A549 (cell line): ENCODE results near the gene FBP1. TPM values are rescaled to one million over a fixed set of nuclear protein-coding genes. Genes with fewer than 3 reads are reported as not detected.

ENCODE experiments used
- ATAC-seq, 2 experiments: fragments of 200-7000 bp in 1 of 2; fragments of >200 bp in 1 of 2; cut with Nextera tagmentation in 1 of 2; cut with Tn5 transposase in 1 of 2; 3 replicates each; pipeline versions ENCODE4 v1.8.0 to v1.9.1; 2018 to 2020; ENCODE audit warnings: mild to moderate bottlenecking in 1 of 2, moderate library complexity in 1 of 2
- CTCF ChIA-PET: fragments of 300-600 bp; sonication (Branson Sonifier 250); formaldehyde crosslinking; extraction: SDS; loops from one replicate; lab custom pipeline; 2021; ENCODE audit warnings: antibody characterized with exemption, inconsistent platforms; lab: Yijun Ruan, JAX
- POLR2A ChIA-PET: fragments of 350-600 bp; formaldehyde crosslinking; extraction: SDS; loops from one replicate; lab custom pipeline; 2021; ENCODE audit warnings: antibody characterized with exemption, inconsistent platforms; lab: Yijun Ruan, JAX
- DNase-seq, 2 experiments: peaks; one replicate each; pipeline versions ENCODE4 v3.0.0 to v3.0.0-alpha.2; 2011 to 2016; ENCODE audit warnings: low read depth in 1 of 2, low spot score in 1 of 2
- FAIRE-seq: peaks from 2 replicates; lab custom pipeline; 2011; peaks lifted over from hg19 to GRCh38; lab: Jason Lieb, UNC
- H3K27ac ChIP-seq, 2 experiments: fragments of >200 bp; sonication (Bioruptor Twin); formaldehyde crosslinking; 3 replicates each; pipeline ENCODE4 v1.5.1; 2016 to 2017
- H3K4me1 ChIP-seq: fragments of >200 bp; sonication (Bioruptor Twin); formaldehyde crosslinking; 3 replicates; pipeline ENCODE4 v1.6.1; 2016
- H3K4me2 ChIP-seq: fragments of >200 bp; sonication (Bioruptor Twin); formaldehyde crosslinking; 3 replicates; pipeline ENCODE4 v1.6.1; 2016
- H3K4me3 ChIP-seq: fragments of >200 bp; sonication (Bioruptor Twin); formaldehyde crosslinking; 3 replicates; pipeline ENCODE4 v1.5.1; 2016
- H3K9me3 ChIP-seq: fragments of >200 bp; sonication (Bioruptor Twin); formaldehyde crosslinking; 3 replicates; pipeline ENCODE4 v1.6.1; 2016
- CBX8 ChIP-seq: fragments of 200-600 bp; sonication (generic); IDR thresholded peaks from 2 replicates; pipeline ENCODE4 v1.6.1; 2016
- CEBPB ChIP-seq, 2 experiments: fragments of >200 bp in 1 of 2; sonication (Bioruptor Twin) in 1 of 2; formaldehyde crosslinking in 1 of 2; IDR thresholded peaks; 2 replicates each; pipeline ENCODE4 v1.6.1; 2012 to 2016
- CHD2 ChIP-seq: fragments of 150-350 bp; IDR thresholded peaks from 2 replicates; pipeline ENCODE4 v1.6.1; 2014; ENCODE audit warnings: low read length; ENCODE audit not compliant: partially characterized antibody
- EHF ChIP-seq: fragments of 250-450 bp; sonication (Bioruptor Pico); IDR thresholded peaks from 2 replicates; pipeline ENCODE4 v1.5.0; 2020; ENCODE audit warnings: mild to moderate bottlenecking
- ELK1 ChIP-seq: fragments of 150-350 bp; IDR thresholded peaks from 2 replicates; pipeline ENCODE4 v1.6.1; 2014; ENCODE audit warnings: low read depth, mild to moderate bottlenecking, low read length
- EP300 ChIP-seq, 2 experiments: fragments of >200 bp; sonication (Bioruptor Twin); formaldehyde crosslinking; IDR thresholded peaks; 2 replicates in 1 of 2; 3 replicates in 1 of 2; pipeline ENCODE4 v1.6.1; 2016 to 2017
- FOXS1 ChIP-seq: fragments of 250-450 bp; sonication (Bioruptor Pico); IDR thresholded peaks from 2 replicates; pipeline ENCODE4 v1.5.0; 2020; ENCODE audit warnings: mild to moderate bottlenecking, moderate library complexity
- GATA3 ChIP-seq: IDR thresholded peaks from 2 replicates; pipeline ENCODE4 v1.6.1; 2012; ENCODE audit warnings: borderline replicate concordance
- HDAC2 ChIP-seq: fragments of 200-600 bp; sonication (generic); IDR thresholded peaks from 2 replicates; pipeline ENCODE4 v1.6.1; 2016
- HEYL ChIP-seq: fragments of 250-450 bp; sonication (Bioruptor Pico); IDR thresholded peaks from 2 replicates; pipeline ENCODE4 v1.8.0; 2021; ENCODE audit warnings: mild to moderate bottlenecking, moderate library complexity
- JUNB ChIP-seq: fragments of >200 bp; sonication (Bioruptor Twin); formaldehyde crosslinking; IDR thresholded peaks from 2 replicates; pipeline ENCODE4 v1.6.1; 2016
- KDM1A ChIP-seq: fragments of 200-600 bp; sonication (generic); IDR thresholded peaks from 2 replicates; pipeline ENCODE4 v1.6.1; 2016; ENCODE audit warnings: low read depth, mild to moderate bottlenecking
- KDM5A ChIP-seq: fragments of 200-600 bp; sonication (generic); IDR thresholded peaks from 2 replicates; pipeline ENCODE4 v1.6.1; 2016; ENCODE audit warnings: antibody characterized with exemption, mild to moderate bottlenecking
- POLR2A ChIP-seq: IDR thresholded peaks from 2 replicates; pipeline ENCODE4 v1.6.1; 2012; ENCODE audit warnings: mild to moderate bottlenecking, low read length
- RAD21 ChIP-seq, 2 experiments: fragments of >200 bp in 1 of 2; sonication (Bioruptor Twin) in 1 of 2; formaldehyde crosslinking in 1 of 2; IDR thresholded peaks in 1 of 2; conservative IDR thresholded peaks in 1 of 2; 2 replicates in 1 of 2; 3 replicates in 1 of 2; pipeline ENCODE4 v1.6.1; 2012 to 2018; ENCODE audit warnings: inconsistent platforms in 1 of 2
- RARB ChIP-seq: fragments of 250-450 bp; sonication (Bioruptor Pico); IDR thresholded peaks from 2 replicates; pipeline ENCODE4 v1.8.0; 2021; ENCODE audit warnings: mild to moderate bottlenecking, moderate library complexity
- RNF2 ChIP-seq: fragments of 200-600 bp; sonication (generic); IDR thresholded peaks from 2 replicates; pipeline ENCODE4 v1.6.1; 2016; ENCODE audit warnings: low read depth, mild to moderate bottlenecking, antibody characterized with exemption, moderate library complexity, borderline replicate concordance
- ZC3H11A ChIP-seq: fragments of 450-650 bp; IDR thresholded peaks from 2 replicates; pipeline ENCODE4 v1.6.1; 2014; ENCODE audit warnings: antibody characterized with exemption, mild to moderate bottlenecking
- ZNF302 ChIP-seq: fragments of 250-450 bp; sonication (Bioruptor Pico); IDR thresholded peaks from 2 replicates; pipeline ENCODE4 v1.9.0; 2021; ENCODE audit warnings: inconsistent platforms, mild to moderate bottlenecking, moderate library complexity
- WGBS: methylation state at CpG from one replicate; pipeline ENCODE4 v1.1.6; 2017; ENCODE audit errors: missing lambda C conversion rate; 5-methylcytosine and 5-hydroxymethylcytosine counted together
- polyA plus RNA-seq, 4 experiments: library from polyadenylated mRNA; depleted of rRNA in 3 of 4; stranded (reverse); fragments of >200 nt; fragmentation: RNase III in 1 of 4; extraction: RNeasy Plus Mini Kit Qiagen cat#74134 plus additional on column Dnase treatment in 1 of 4; gene quantifications; 2 replicates in 3 of 4; 3 replicates in 1 of 4; pipeline ENCODE4 v1.2.3, GENCODE V29; 2011 to 2017
- TF ChIP-seq, protein P1 (sequence below): fragments of >200 bp; sonication (Bioruptor Twin); formaldehyde crosslinking; IDR thresholded peaks from 3 replicates; pipeline ENCODE4 v1.5.1; 2016

The FBP1 gene
- polyA plus RNA-seq, 2 of the 4 experiments (the other 2 are of a cell fraction) = not detected

DNA sequence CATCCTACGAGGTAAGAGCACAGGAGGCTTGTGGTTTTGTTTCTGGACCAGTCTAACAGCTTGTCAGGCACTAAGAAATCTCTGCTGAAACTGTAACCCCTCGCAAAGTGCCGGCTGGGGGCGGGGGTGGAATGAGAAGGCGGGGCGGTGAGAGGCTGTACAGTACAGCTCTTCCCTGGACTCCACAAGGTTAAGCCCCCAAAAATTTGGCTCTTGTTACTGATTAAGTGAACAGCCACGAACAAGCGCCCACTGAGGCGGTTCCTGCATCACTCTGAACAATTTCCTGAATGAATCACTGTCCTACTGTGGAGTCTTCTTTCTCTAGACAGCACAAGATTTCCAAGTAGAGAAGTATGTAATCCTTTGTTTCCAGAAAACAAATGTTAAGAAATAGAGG lies 52.5 kb downstream of the FBP1 start:
- DNase-seq (no peak), FAIRE-seq (no peak), ATAC-seq (no peak; a peak in 1 of 6 replicates)
- TF ChIP-seq EHF (CRISPR knock-in tag) = no peak
- TF ChIP-seq, protein P1, sequence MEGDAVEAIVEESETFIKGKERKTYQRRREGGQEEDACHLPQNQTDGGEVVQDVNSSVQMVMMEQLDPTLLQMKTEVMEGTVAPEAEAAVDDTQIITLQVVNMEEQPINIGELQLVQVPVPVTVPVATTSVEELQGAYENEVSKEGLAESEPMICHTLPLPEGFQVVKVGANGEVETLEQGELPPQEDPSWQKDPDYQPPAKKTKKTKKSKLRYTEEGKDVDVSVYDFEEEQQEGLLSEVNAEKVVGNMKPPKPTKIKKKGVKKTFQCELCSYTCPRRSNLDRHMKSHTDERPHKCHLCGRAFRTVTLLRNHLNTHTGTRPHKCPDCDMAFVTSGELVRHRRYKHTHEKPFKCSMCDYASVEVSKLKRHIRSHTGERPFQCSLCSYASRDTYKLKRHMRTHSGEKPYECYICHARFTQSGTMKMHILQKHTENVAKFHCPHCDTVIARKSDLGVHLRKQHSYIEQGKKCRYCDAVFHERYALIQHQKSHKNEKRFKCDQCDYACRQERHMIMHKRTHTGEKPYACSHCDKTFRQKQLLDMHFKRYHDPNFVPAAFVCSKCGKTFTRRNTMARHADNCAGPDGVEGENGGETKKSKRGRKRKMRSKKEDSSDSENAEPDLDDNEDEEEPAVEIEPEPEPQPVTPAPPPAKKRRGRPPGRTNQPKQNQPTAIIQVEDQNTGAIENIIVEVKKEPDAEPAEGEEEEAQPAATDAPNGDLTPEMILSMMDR = no peak
- TF ChIP-seq RAD21 (conservative IDR thresholded peaks at IDR 0.05 in 1 of 2, IDR thresholded peaks at IDR 0.05 in 1 of 2) = no peak
- TF ChIP-seq ELK1 = no peak
- TF ChIP-seq RNF2 = no peak
- Histone ChIP-seq H3K4me1 (no peaks in the 10 kb centered on the region), H3K4me2 (no peak overlapping the region), H3K27ac (no peak overlapping the region), H3K9me3 (no peaks in the 10 kb centered on the region), H3K4me3 (no peak overlapping the region)
- CTCF ChIA-PET = interaction anchor here (0.6 to 1.2 kb wide), 3 partner anchors 14 to 915 kb away, joined by 3 to 5 read pairs (median 4); no protein-coding TSS in a partner anchor
- POLR2A ChIA-PET = no interaction called here
- WGBS = 48% methylated on average over 9 of the region's 9 CpGs

DNA sequence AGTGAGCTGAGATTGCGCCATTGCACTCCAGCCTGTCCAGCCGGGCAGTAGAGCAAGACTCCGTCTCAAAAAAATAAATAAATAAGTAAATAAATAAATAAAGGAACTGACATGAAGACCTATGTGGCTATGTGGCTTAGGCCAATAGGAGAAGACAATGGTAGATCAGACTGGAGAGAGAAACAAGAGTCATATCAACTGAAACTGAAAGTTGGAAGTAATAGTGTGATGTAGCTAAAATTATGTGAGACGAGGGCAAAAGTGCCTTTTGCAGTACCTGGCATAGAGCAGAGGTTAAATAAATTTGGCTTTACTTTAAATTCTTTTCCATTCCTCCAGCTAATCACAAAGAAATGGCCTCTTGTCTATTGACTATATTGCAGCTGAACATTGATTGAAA lies 53.0 kb downstream of the FBP1 start:
- FAIRE-seq = no peak
- Histone ChIP-seq H3K9me3 (no peaks in the 10 kb centered on the region), H3K27ac (no peak overlapping the region), H3K4me2 (no peak overlapping the region), H3K4me3 (no peak overlapping the region), H3K4me1 (no peaks in the 10 kb centered on the region)
- no peak for ATAC-seq
- TF ChIP-seq JUNB = no peak
- TF ChIP-seq EP300 (IDR thresholded peaks at IDR 0.05) = no peak
- no peak for TF ChIP-seq KDM5A
- no peak for TF ChIP-seq FOXS1 (CRISPR knock-in tag)
- CTCF ChIA-PET = interaction anchor here (0.6 to 1.0 kb wide), 2 partner anchors 17 to 915 kb away, joined by 4 to 5 read pairs; no protein-coding TSS in a partner anchor
- POLR2A ChIA-PET = no interaction called here
- 57% methylated on average over 4 of the region's 4 CpGs for WGBS
- DNase-seq = no peak

DNA sequence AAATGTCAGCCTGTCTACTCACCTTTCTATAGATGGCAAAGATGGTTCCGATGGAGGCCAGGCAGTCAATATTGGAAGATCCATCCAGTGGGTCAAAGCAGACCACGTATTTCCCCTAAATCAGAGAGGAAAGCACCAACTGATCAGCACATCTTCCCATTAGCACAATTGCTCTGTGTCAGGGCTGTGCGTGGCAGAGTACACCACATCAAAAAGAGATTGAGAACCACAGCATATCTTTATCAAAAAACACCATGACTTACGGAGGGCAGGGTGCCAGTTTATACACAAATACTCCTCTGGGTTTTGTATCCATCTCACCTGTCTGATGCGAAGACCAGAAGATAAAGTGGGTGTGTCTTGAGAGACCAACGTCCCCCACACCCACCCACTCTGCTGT lies 54.8 kb downstream of the FBP1 start:
- Histone ChIP-seq H3K9me3 (no peaks in the 10 kb centered on the region), H3K27ac (no peak overlapping the region), H3K4me1 (no peaks in the 10 kb centered on the region), H3K4me2 (no peak overlapping the region), H3K4me3 (no peak overlapping the region)
- CTCF ChIA-PET = interaction anchor here (0.8 kb wide), 1 partner anchor 681 kb away, joined by 3 read pairs; no protein-coding TSS in a partner anchor
- TF ChIP-seq RARB (CRISPR knock-in tag) (no peak), CEBPB (IDR thresholded peaks at IDR 0.05) (no peak), KDM1A (no peak), HEYL (CRISPR knock-in tag) (no peak), CHD2 (no peak), CBX8 (no peak), ZNF302 (CRISPR knock-in tag) (no peak), POLR2A (no peak), FOXS1 (CRISPR knock-in tag) (no peak), ZC3H11A (no peak), JUNB (no peak), HDAC2 (no peak), GATA3 (no peak)
- ATAC-seq (no peak), FAIRE-seq (no peak), DNase-seq (no peak)
- POLR2A ChIA-PET = no interaction called here
- 67% methylated on average over 6 of the region's 6 CpGs for WGBS
